PFSK-1 (cell line): ENCODE results near the gene PREX1.

Source experiments
- FOXP2 ChIP-seq: optimal IDR thresholded peaks from 2 replicates; pipeline ENCODE3; 2011; ENCODE audit warnings: borderline replicate concordance, control low read depth, inconsistent platforms; ENCODE audit not compliant: insufficient read depth; ENCODE audit errors: extremely low read length, extremely low read depth
- POLR2AphosphoS5 ChIP-seq: IDR thresholded peaks from 2 replicates; pipeline ENCODE4 v1.6.1; 2012; ENCODE audit warnings: low read depth, mild to moderate bottlenecking, control low read depth, low read length, moderate library complexity
- SIN3A ChIP-seq: IDR thresholded peaks from 2 replicates; pipeline ENCODE4 v1.6.1; 2012; ENCODE audit warnings: mild to moderate bottlenecking, low read length, moderate library complexity, borderline replicate concordance; ENCODE audit not compliant: insufficient read depth
- TAF1 ChIP-seq: IDR thresholded peaks from 2 replicates; pipeline ENCODE4 v1.6.1; 2012; ENCODE audit warnings: low read length, control low read depth, borderline replicate concordance; ENCODE audit not compliant: insufficient read depth
- TF ChIP-seq, protein P1 (sequence below), 2 experiments: IDR thresholded peaks; 2 replicates each; pipeline versions ENCODE4 v1.6.1 to v1.8.0; 2011 to 2012; ENCODE audit warnings: low read depth in 2 of 2, low read length in 2 of 2, control low read depth in 1 of 2, inconsistent platforms in 1 of 2, mild to moderate bottlenecking in 1 of 2, moderate library complexity in 1 of 2; ENCODE audit not compliant: insufficient read depth in 1 of 2

DNA sequence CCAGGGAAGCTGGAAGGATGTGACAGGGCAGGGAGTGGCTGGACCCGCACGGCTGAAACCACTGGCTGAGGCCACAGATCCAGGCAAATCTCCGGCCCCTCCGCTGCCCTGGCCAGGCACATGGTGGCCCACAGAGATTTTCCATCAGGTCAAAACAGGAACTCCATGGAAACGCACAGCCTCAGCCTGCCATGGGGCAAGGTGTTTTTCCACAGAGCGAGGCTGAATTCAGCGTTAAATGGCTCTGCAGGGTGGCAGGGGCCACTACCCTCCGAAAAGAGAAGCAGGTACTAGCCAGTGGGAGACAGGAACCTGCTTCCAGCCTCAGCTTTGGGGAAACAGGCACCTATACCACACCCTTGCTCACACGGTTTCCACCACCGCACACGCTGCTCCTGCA, 53.1 kb downstream of the PREX1 start:
- TF ChIP-seq, protein P1, sequence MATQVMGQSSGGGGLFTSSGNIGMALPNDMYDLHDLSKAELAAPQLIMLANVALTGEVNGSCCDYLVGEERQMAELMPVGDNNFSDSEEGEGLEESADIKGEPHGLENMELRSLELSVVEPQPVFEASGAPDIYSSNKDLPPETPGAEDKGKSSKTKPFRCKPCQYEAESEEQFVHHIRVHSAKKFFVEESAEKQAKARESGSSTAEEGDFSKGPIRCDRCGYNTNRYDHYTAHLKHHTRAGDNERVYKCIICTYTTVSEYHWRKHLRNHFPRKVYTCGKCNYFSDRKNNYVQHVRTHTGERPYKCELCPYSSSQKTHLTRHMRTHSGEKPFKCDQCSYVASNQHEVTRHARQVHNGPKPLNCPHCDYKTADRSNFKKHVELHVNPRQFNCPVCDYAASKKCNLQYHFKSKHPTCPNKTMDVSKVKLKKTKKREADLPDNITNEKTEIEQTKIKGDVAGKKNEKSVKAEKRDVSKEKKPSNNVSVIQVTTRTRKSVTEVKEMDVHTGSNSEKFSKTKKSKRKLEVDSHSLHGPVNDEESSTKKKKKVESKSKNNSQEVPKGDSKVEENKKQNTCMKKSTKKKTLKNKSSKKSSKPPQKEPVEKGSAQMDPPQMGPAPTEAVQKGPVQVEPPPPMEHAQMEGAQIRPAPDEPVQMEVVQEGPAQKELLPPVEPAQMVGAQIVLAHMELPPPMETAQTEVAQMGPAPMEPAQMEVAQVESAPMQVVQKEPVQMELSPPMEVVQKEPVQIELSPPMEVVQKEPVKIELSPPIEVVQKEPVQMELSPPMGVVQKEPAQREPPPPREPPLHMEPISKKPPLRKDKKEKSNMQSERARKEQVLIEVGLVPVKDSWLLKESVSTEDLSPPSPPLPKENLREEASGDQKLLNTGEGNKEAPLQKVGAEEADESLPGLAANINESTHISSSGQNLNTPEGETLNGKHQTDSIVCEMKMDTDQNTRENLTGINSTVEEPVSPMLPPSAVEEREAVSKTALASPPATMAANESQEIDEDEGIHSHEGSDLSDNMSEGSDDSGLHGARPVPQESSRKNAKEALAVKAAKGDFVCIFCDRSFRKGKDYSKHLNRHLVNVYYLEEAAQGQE (IDR thresholded peaks at IDR 0.05; ENCODE audit: insufficient read depth in 1 of 2, low read depth in 2 of 2, low read length in 2 of 2), result no peak
- TF ChIP-seq POLR2AphosphoS5, result no peak
- TF ChIP-seq SIN3A, result no peak
- no peak for TF ChIP-seq FOXP2
- TF ChIP-seq TAF1, result no peak
